Astrocyte of the spinal cord (primary cell): ENCODE measurements around the gene AHNAK2.

Experiments used
- DNase-seq: peaks from one replicate; pipeline ENCODE4 v3.0.0; 2011; ENCODE audit warnings: low read depth, low spot score
- H3K4me3 ChIP-seq: 2 replicates; pipeline ENCODE4 v1.5.1; 2011; ENCODE audit warnings: low read depth, mild to moderate bottlenecking, low read length, moderate library complexity
- CTCF ChIP-seq: IDR thresholded peaks from 2 replicates; pipeline ENCODE4 v1.5.1; 2012; ENCODE audit warnings: low read depth, mild to moderate bottlenecking, low read length, inconsistent platforms
- in situ Hi-C: cut with HindIII; loops from 2 replicates; pipeline ENCODE4 v1.10.0; 2017; ENCODE audit warnings: low sequenced_read_pairs

Gene AHNAK2

GRCh38 chr14:104981699-104982541 is 3.7 kb upstream of the AHNAK2 start:
- TF ChIP-seq CTCF: no peak
- DNase-seq: no peak
- no peak overlapping the region for H3K4me3 ChIP-seq
- in situ Hi-C loops: no loop called here

- no peak overlapping the region for H3K4me3 ChIP-seq
- in situ Hi-C loops: no loop called here
- no peak for DNase-seq
- TF ChIP-seq CTCF: no peak
Measured at GRCh38 chr14:104980611-104981531, 2.7 kb upstream of the AHNAK2 start.

- H3K4me3 ChIP-seq: no peak overlapping the region
- no peak for TF ChIP-seq CTCF
- in situ Hi-C loops: no loop called here
- DNase-seq: peak; percentile 58
Measured at GRCh38 chr14:104979758-104980610, 1.8 kb upstream of the AHNAK2 start.

GRCh38 chr14:104978746-104979691 is 845 bp upstream of the AHNAK2 start:
- H3K4me3 ChIP-seq: peak overlapping the region; percentile 41
- no peak for TF ChIP-seq CTCF
- no peak for DNase-seq
- in situ Hi-C loops: no loop called here

GRCh38 chr14:104977008-104977680 is 1.0 kb downstream of the AHNAK2 start:
- in situ Hi-C loops: no loop called here
- H3K4me3 ChIP-seq: peak overlapping the region; percentile 44
- no peak for DNase-seq
- no peak for TF ChIP-seq CTCF
